Activated T-helper 2 cell treated with anti-CD3 and anti-CD28 coated beads, Interferon-gamma antibody, Interleukin-2, Interleukin-4, amounts not matched to agents 10 μg/mL and 5 μg/mL and 100 μg/mL, durations not matched to agents 14 hours and 24 hours and 36 hours (primary cell): ENCODE results near the gene NFATC2. TPM values are rescaled to one million over a fixed set of nuclear protein-coding genes. Genes with fewer than 3 reads are reported as not detected.

Source experiments
- DNase-seq: peaks from one replicate; pipeline ENCODE4 v3.0.0; 2021; ENCODE audit warnings: low spot score
- H3K27ac Mint-ChIP-seq: one replicate; pipeline ENCODE4 v1.8.0; 2021; ENCODE audit warnings: mixed read lengths
- H3K27me3 Mint-ChIP-seq: one replicate; pipeline ENCODE4 v1.8.0; 2021; ENCODE audit warnings: low read depth, mixed read lengths
- H3K36me3 Mint-ChIP-seq: one replicate; pipeline ENCODE4 v1.8.0; 2021; ENCODE audit warnings: low read depth, mixed read lengths
- H3K4me1 Mint-ChIP-seq: one replicate; pipeline ENCODE4 v1.8.0; 2021; ENCODE audit warnings: low read depth, mixed read lengths
- H3K4me3 Mint-ChIP-seq: one replicate; pipeline ENCODE4 v1.8.0; 2021; ENCODE audit warnings: low read depth, mild to moderate bottlenecking, moderate library complexity, mixed read lengths
- H3K9me3 Mint-ChIP-seq: one replicate; pipeline ENCODE4 v1.8.0; 2021; ENCODE audit warnings: mixed read lengths
- intact Hi-C: fragments of 100-400 bp; cut with micrococcal nuclease; formaldehyde crosslinking; loops from one replicate; pipeline ENCODE4 v1.15.1; 2023
- total RNA-seq: library from RNA; stranded (reverse); gene quantifications from 2 replicates; pipeline ENCODE4 v1.2.3, GENCODE V29; 2022

Gene NFATC2
- total RNA-seq, 1 donor from 2014 or later = 67.1 TPM

- peak overlapping the region; percentile 95 for H3K27ac Mint-ChIP-seq
- H3K36me3 Mint-ChIP-seq = peaks cover 94% of the 10 kb centered on the region
- DNase-seq = peak; percentile 57
- H3K9me3 Mint-ChIP-seq = no peaks in the 10 kb centered on the region
- H3K4me1 Mint-ChIP-seq = peaks cover 95% of the 10 kb centered on the region
- peak overlapping the region; percentile 31 for H3K4me3 Mint-ChIP-seq
- H3K27me3 Mint-ChIP-seq = no peaks in the 10 kb centered on the region
- intact Hi-C loops = loop anchor here (5.0 kb wide), 1 partner anchor 315 kb away; no protein-coding TSS in a partner anchor
Observed at GRCh38 chr20:51402201-51402600, 140.3 kb downstream of the NFATC2 start.

GRCh38 chr20:51401496-51401895 lies 141.0 kb downstream of the NFATC2 start:
- H3K27me3 Mint-ChIP-seq = no peaks in the 10 kb centered on the region
- H3K4me3 Mint-ChIP-seq = peak overlapping the region; percentile 63
- peaks cover 93% of the 10 kb centered on the region for H3K36me3 Mint-ChIP-seq
- intact Hi-C loops = loop anchor here (2.0 to 5.0 kb wide), 2 partner anchors 69 to 316 kb away; no protein-coding TSS in a partner anchor
- peaks cover 90% of the 10 kb centered on the region for H3K4me1 Mint-ChIP-seq
- no peak for DNase-seq
- H3K9me3 Mint-ChIP-seq = no peaks in the 10 kb centered on the region
- peak overlapping the region; percentile 95 for H3K27ac Mint-ChIP-seq

- peaks cover 78% of the 10 kb centered on the region for H3K4me1 Mint-ChIP-seq
- peak overlapping the region; percentile 95 for H3K27ac Mint-ChIP-seq
- H3K4me3 Mint-ChIP-seq = peak overlapping the region; percentile 63
- H3K36me3 Mint-ChIP-seq = peaks cover 86% of the 10 kb centered on the region
- DNase-seq = peak; percentile 73
- H3K9me3 Mint-ChIP-seq = no peaks in the 10 kb centered on the region
- H3K27me3 Mint-ChIP-seq = no peaks in the 10 kb centered on the region
- intact Hi-C loops = loop anchor here (1.0 to 5.0 kb wide), 6 partner anchors 12 to 317 kb away; no protein-coding TSS in a partner anchor
Observed at GRCh38 chr20:51400051-51400926, 142.2 kb downstream of the NFATC2 start.

GRCh38 chr20:51399006-51399890 lies 143.3 kb downstream of the NFATC2 start:
- DNase-seq = no peak
- H3K9me3 Mint-ChIP-seq = no peaks in the 10 kb centered on the region
- intact Hi-C loops = loop anchor here (2.0 kb wide), 1 partner anchor 336 kb away; no protein-coding TSS in a partner anchor
- H3K4me1 Mint-ChIP-seq = peaks cover 75% of the 10 kb centered on the region
- peaks cover 85% of the 10 kb centered on the region for H3K36me3 Mint-ChIP-seq
- peak overlapping the region; percentile 38 for H3K4me3 Mint-ChIP-seq
- H3K27me3 Mint-ChIP-seq = no peaks in the 10 kb centered on the region
- H3K27ac Mint-ChIP-seq = peak overlapping the region; percentile 95

- DNase-seq = no peak
- intact Hi-C loops = loop anchor here (2.0 kb wide), 1 partner anchor 336 kb away; no protein-coding TSS in a partner anchor
- Mint-ChIP-seq H3K4me1 (peaks cover 68% of the 10 kb centered on the region), H3K36me3 (peaks cover 81% of the 10 kb centered on the region), H3K4me3 (peak overlapping the region; percentile 38), H3K27ac (peak overlapping the region; percentile 95), H3K9me3 (no peaks in the 10 kb centered on the region), H3K27me3 (no peaks in the 10 kb centered on the region)
Observed at GRCh38 chr20:51398552-51398951, 144.0 kb downstream of the NFATC2 start.

GRCh38 chr20:51398083-51398482 lies 144.4 kb downstream of the NFATC2 start:
- H3K27me3 Mint-ChIP-seq = no peaks in the 10 kb centered on the region
- H3K4me1 Mint-ChIP-seq = peaks cover 64% of the 10 kb centered on the region
- H3K27ac Mint-ChIP-seq = no peak overlapping the region
- no peaks in the 10 kb centered on the region for H3K9me3 Mint-ChIP-seq
- H3K4me3 Mint-ChIP-seq = no peak overlapping the region
- intact Hi-C loops = loop anchor here (2.0 kb wide), 1 partner anchor 335 kb away; no protein-coding TSS in a partner anchor
- H3K36me3 Mint-ChIP-seq = peaks cover 81% of the 10 kb centered on the region
- no peak for DNase-seq

GRCh38 chr20:51397137-51397536 lies 145.4 kb downstream of the NFATC2 start:
- Mint-ChIP-seq H3K4me3 (no peak overlapping the region), H3K4me1 (peaks cover 59% of the 10 kb centered on the region), H3K27ac (no peak overlapping the region), H3K27me3 (no peaks in the 10 kb centered on the region), H3K9me3 (no peaks in the 10 kb centered on the region), H3K36me3 (peaks cover 81% of the 10 kb centered on the region)
- intact Hi-C loops = no loop called here
- no peak for DNase-seq

- H3K4me3 Mint-ChIP-seq = no peak overlapping the region
- peaks cover 52% of the 10 kb centered on the region for H3K4me1 Mint-ChIP-seq
- peaks cover 79% of the 10 kb centered on the region for H3K36me3 Mint-ChIP-seq
- H3K27me3 Mint-ChIP-seq = no peaks in the 10 kb centered on the region
- intact Hi-C loops = no loop called here
- no peaks in the 10 kb centered on the region for H3K9me3 Mint-ChIP-seq
- no peak for DNase-seq
- H3K27ac Mint-ChIP-seq = no peak overlapping the region
Observed at GRCh38 chr20:51396365-51396909, 146.1 kb downstream of the NFATC2 start.

GRCh38 chr20:51394706-51395105 lies 147.8 kb downstream of the NFATC2 start:
- peaks cover 80% of the 10 kb centered on the region for H3K36me3 Mint-ChIP-seq
- DNase-seq = no peak
- H3K4me1 Mint-ChIP-seq = peaks cover 38% of the 10 kb centered on the region
- no peak overlapping the region for H3K27ac Mint-ChIP-seq
- no peak overlapping the region for H3K4me3 Mint-ChIP-seq
- intact Hi-C loops = no loop called here
- no peaks in the 10 kb centered on the region for H3K27me3 Mint-ChIP-seq
- H3K9me3 Mint-ChIP-seq = no peaks in the 10 kb centered on the region

- Mint-ChIP-seq H3K27ac (no peak overlapping the region), H3K4me3 (no peak overlapping the region), H3K4me1 (peaks cover 37% of the 10 kb centered on the region), H3K27me3 (no peaks in the 10 kb centered on the region), H3K36me3 (peaks cover 80% of the 10 kb centered on the region), H3K9me3 (no peaks in the 10 kb centered on the region)
- intact Hi-C loops = no loop called here
- no peak for DNase-seq
Observed at GRCh38 chr20:51393571-51393970, 148.9 kb downstream of the NFATC2 start.

GRCh38 chr20:51392614-51393186 lies 149.8 kb downstream of the NFATC2 start:
- H3K27me3 Mint-ChIP-seq = no peaks in the 10 kb centered on the region
- H3K4me3 Mint-ChIP-seq = no peak overlapping the region
- intact Hi-C loops = no loop called here

GRCh38 chr20:51391926-51392325 lies 150.6 kb downstream of the NFATC2 start:
- Mint-ChIP-seq H3K27ac (no peak overlapping the region), H3K36me3 (peaks cover 77% of the 10 kb centered on the region), H3K27me3 (no peaks in the 10 kb centered on the region), H3K9me3 (no peaks in the 10 kb centered on the region), H3K4me1 (peaks cover 40% of the 10 kb centered on the region), H3K4me3 (no peak overlapping the region)
- DNase-seq = no peak
- intact Hi-C loops = no loop called here

More at GRCh38 chr20:51392614-51393186, 149.8 kb downstream of the NFATC2 start:
- Mint-ChIP-seq H3K27ac (no peak overlapping the region), H3K36me3 (peaks cover 82% of the 10 kb centered on the region), H3K9me3 (no peaks in the 10 kb centered on the region), H3K4me1 (peaks cover 39% of the 10 kb centered on the region)
- DNase-seq = no peak
